Measurements from ENCODE around the gene ZSCAN9.

Gene ZSCAN9

DNA sequence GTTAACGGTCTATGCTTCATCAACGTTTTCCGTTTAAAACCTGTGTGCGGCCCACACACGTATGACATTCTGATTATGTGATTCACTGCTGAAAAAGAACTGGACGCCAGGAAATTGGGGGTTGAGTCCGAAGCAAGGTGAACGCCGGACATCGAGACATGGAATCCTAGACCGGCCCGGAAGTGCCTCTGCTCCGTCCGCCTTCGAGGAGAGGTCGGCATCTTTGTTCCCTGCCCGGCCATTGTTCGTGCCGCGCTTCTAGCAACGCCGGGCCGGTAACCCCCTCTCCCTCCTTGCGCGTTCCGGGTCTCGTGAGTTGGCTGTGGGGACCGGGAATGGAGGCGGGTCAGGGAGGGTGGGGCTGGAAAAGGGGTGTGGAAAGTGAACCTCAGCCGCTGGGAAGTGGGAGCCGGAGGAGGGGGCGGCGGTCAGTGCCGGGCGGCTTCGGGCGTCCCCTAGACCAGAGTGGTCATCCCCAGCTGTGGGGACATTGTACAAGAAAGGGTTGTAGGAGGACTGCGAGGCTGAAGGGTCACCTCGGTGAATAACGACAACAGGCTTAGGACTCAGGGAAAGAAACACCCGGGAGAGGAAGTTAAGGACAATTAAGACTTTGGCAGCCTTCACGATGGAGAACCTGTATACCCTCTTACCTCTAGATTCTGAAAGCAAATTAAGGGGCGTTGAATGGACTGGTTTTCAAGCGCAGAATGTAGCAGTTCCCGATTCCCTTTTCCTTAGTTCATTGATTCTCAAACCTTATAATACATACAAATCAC, at the start of gene ZSCAN9:
ZSCAN9 (plus strand) TSS at position 220 of the 779 bp plus-strand sequence. CDS start 1,810 bp downstream, outside the sequence.
- no peak for DNase-seq (ENCODE audit: low read depth)

DNA sequence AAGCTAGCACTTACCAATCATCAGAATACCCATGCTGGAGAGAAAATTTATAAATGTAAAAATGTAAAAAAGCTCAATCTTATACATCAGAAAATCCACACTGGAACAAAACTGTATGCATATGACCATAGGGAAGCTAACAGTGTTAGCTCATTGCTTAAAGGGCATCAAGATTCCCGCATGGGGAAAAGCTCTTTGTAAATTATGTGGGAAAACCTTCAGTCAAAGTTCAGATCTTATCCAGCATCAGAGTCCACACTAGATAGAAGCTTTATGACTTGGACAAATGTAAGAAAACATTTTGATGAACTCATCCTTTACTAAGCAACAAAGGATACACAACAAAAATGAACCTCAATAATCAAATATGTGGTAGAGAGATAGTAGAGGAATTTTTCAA, 48.7 kb upstream of the ZSCAN9 start:
- no peak for DNase-seq (ENCODE audit: low read depth)

DNA sequence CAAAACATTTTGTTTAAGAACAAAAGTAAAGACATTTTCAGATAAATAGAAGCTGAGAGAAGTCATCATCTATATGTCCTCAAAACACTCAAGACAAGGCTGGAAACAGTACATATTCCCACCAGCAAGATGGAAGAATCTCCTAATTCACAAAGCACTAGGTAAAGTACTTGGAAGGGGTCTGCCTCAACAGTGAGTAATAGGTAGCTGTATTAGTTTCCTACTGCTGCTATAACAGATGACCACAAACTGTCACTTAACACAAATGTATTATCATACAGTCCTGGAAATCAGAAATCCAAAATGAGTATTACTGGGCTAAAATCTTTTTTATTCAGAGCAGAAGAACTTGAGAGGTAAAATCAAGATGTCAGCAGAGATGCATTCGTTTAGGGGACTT, 42.8 kb upstream of the ZSCAN9 start:
- DNase-seq (ENCODE audit: low read depth), result no peak

DNA sequence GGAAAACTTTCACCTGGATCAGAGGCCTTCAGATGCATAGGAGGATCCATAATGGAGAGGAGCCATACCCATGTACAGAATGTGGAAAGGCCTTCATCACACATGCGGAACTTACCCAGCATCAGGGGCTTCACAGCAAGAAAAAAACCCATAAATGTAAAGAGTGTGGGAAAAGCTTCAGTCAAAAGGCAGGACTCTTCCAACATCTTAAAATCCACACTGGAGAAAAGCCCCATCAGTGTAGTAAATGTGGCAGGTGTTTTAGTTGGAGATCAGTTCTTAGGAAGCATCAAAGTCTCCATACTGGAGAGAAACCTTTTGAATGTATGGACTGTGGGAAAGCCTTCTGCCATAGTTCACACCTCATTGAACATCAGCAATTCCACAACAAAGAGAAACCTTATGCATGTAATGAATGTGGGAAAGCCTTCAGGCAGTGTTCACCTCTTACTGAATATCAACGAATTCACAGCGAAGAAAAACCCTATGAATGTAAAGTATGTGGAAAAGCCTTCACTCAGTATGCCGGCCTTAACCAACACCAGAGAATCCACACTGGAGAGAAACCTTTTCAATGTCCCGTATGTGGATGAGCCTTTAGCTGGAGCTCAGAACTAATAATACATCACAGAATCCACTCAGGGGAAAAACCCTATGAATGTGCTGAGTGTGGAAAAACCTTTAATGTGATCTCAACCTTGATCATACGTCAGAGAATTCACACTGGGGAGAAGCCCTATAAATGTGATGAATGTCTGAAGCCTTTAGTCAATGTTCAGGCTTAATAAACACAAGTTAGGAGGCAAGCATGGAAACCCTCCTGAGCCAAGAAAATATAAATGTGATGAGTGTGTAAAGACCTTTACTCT, 36.7 kb upstream of the ZSCAN9 start:
- DNase-seq (ENCODE audit: low read depth), result no peak

DNA sequence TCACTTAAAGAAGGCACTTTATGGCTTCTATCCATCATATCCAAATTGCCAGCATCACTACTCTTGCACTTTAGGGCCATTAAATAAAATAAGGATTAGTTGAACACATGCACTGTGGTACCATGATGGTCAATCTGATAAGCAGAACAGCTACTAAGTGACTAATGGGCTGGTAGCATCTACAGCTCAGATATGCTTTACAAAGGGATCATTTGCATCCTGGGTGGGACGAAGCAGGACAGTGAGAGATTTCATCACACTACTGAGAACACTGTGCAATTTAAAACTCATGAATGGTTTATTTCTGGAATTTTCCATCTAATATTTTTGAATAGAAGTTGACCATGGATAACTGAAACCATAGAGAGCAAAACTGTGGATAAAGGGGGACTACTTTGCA, 25.1 kb upstream of the ZSCAN9 start:
- no peak for DNase-seq (ENCODE audit: low read depth)

DNA sequence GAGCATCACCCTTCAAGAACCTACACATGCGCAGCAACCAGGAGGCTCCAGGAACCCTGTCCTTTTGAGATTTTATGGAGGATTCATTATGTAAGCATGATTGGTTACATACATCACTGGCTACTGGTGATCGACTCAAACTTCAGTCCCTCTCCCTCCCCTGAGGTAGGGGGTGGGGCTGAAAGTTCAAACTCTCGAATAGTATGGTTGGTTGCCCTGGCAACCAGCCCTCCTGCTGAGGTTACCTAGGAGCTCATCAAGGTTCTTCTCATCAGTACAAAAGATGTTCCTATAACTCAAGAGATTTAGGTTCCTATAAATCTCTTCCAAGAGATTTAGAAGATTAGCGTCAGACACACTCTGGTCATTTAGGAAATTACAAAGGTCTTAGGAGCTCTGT, 21.9 kb upstream of the ZSCAN9 start:
- no peak for DNase-seq (ENCODE audit: low read depth)

DNA sequence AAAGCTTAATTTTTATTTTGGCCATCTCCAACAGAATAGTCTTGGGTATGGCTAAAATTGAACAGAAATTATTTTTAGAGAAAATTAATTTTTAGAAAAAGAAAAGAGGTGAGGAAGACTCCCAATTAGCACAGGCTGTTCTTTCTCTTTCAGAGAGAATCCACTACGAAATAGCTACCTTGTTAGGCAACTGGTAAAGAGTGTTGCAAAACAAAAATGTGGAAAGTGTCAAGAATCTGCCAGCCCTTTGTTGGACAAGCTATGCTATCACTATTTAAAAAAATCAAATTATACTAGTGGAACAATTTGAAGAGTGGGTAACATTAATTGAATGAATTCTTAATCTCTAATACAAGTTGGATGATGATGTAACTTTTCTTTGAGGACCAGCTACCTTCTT, 19.2 kb upstream of the ZSCAN9 start:
- DNase-seq (ENCODE audit: low read depth), result no peak

DNA sequence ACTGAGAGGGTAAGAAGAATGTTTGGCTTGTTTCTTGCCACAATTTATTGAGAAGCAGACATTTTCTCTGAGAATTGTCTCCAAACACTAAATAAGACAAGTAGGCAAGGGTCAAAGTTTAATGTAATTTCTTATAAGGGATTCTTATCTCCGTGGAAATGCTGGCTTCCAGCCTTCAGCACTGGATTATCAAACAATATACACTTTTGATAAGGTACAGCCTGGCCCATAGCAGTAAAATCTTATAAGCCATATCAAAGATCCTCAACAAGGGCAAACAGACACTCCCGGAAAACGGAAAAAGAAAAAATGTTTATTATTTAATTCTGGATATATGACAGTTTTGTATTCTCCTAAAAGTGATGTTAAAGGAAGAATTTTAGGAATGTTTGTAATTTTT, 18.5 kb upstream of the ZSCAN9 start:
- no peak for DNase-seq (ENCODE audit: low read depth)

DNA sequence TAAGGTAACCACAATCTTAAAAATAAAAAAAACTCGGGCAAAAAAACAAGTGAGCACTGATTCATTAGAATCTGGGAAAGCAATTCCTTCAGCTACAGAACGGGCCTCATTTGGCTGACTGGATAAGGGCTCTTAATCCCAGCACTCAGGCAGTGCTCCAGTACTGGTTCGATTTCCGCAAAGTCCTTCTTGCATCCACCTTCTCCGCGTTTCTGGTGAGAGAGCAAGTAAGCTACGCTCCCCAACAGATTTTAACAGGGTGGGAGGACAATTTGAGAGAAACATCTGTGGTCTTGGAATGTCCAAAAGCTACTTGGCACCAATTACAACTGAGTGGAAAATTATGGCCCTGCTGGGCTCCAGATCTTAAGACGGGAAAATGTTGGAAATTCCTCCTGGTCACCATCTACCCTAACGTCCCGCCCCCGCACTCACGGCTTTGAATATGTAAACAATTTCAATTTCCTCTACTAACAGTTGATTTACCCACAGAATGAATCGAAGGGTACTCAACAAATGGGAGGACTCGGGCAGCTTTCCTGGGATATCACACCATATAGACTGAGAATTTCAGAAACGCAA, 18.1 kb upstream of the ZSCAN9 start:
- DNase-seq (ENCODE audit: low read depth), result no peak

DNA sequence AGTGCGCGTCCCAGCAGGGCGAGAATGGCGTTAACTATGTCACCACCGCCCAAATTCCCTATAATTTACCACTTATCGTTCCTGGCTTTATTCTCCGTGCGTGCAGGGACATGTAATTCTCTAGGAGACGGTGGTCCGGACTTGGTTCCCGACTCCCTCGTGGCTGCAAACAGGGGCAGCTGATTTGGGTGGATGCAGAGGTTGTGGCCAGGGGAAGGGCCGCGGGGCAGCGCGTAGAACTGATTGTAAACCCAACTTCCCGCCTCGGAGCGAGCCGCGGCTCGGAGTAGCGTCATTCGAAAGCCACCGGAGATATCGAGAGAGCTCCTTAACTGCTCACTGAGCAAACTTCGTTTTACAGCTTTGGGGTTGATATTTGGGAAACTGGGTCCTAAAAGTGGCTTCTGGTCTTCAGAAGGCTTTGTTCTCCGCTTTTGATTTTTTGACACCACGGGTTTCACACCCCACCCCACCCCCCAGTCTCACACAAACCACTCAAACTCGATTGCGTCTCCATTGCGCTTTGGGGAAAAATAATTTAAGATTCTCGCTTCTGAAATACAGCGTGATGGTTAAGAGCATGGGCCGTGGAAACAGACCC, 17.5 kb upstream of the ZSCAN9 start:
- DNase-seq (ENCODE audit: low read depth), result no peak

DNA sequence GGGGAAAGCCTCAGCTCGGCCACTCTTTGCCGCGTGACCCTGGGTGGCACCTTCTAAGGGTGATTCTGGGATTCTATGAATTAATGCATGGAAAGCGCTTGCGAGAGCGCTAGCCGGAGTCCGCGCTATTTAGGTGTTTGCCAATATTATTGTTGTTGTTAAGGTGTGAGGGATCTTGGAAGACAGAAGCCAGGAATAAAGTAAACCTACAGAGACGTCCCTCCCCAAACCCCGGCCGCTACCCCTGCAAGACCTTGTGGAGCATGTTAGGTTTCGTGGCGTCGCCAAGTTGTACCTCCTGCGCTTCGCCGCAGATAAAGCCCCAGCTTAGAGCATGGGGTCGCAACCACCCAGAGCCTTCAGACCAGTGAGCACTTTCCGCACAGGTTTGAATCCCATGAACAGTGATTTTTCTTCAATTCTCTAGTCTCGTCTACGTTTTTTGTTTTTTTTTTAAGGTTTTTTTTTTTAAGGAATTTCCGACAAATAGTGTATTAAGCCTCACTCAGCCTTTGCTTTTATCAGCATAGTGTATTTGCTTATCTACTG, 16.9 kb upstream of the ZSCAN9 start:
- no peak for DNase-seq (ENCODE audit: low read depth)

DNA sequence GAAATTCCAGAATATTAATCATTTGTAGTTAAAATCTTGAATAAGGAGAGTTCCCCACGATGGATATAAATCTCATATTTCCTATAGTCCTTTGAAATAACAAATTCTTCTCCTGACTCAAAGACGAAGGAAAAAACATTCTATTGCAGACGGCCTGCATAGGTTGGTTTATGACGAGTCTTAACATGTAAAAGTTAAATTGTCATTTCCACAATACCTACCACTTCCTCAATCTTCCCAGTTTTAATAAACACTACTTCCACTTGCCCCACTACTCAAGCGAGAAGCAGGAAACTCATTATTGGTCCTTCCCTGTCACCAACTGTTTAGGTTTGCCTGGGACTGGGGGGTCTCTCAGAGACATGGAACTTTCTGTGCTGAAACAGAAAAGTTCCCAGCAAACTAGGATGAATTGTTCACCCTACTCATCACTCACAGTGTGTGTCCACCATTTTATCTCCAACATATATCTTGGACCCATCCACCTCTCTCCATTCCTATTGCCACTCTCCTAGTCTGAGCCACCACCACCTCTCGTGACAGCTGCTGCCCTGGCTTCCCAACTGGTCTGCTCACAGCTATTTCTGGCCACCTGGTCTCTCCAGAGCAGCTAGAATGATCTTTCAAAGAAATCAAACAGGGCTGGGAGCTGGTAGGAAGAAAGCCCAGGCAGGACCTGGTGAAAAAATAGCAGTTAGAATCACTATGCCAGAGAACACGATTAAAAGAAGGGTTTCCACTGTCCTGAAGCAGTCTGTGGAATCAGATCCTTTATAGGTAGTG, 15.1 kb upstream of the ZSCAN9 start:
- no peak for DNase-seq (ENCODE audit: low read depth)

DNA sequence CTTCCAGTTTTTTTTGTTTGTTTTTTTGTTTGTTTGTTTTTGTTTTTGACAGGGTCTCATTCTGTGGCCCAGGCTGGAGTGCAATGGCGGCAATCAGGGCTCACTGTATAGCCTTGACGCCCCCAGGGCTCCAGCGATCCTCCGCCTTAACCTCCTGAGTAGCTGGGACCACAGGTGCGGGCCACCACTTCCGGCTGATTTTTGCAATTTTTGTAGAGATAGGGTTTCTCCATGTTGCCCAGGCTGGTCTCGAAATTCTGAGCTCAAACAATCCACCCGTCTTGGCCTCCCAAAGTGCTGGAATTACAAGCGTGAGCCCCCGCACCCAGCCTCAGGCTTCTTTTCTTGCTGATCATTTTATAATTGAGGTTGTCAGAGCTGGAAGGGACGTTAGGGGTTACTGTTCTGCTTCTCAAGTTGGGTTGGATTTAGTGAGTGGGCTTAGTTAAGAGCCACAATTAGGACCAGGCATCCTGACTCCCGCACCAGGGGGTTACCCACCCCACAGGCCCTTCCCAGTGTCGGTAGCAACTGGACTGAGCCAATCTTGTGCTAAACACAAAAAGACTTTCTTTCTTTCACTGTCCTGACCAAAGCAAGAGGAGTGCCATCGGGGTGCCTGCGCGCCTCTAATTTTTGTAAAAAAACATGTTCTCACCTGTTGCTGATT, 13.1 kb upstream of the ZSCAN9 start:
- DNase-seq (ENCODE audit: low read depth), result no peak

DNA sequence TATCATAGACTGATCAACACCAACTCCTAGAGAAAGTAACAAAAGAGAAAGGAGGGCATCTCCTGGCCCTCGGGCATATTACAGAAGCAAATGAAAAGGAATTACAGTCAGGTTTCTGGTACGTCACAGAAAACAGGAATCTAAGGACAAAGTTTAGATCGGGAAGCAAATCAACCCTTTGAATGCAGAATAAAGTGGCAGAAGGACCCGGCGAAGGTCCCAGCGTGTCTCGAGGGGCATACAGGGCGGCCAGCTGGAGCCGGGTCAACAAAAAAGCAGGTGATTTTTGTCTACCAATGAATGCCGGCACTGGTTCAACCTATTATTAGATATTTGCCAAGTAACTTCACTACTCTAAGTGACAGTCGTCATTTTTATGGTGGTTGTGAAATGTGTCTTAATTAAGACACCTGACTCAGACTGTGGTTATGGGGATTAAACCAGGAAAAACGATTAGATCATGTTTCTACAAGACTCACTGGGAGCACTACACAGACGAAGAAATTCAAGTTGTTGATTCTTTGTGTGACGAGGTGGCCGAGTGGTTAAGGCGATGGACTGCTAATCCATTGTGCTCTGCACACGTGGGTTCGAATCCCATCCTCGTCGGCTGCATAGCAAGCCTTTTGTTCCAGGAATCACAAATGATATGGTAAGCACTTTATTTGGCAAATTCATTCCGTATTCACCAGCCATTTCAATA, 12.4 kb upstream of the ZSCAN9 start:
- peak; percentile 52 for DNase-seq (ENCODE audit: low read depth)

DNA sequence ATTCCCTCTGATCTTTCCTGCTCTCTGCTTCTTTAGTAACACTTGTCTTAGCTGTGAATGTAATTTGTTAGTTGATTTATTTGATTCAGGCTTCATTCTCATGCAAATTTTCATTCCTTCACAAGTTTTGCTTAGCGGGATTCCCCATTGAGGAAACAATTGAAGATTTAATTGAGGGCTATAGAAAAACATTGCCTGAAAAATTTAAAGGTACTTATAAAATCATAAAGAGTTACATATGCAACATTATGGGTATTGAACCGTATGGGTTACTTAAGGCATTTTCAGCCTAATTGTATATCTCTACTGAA, 11.9 kb upstream of the ZSCAN9 start:
- no peak for DNase-seq (ENCODE audit: low read depth)

DNA sequence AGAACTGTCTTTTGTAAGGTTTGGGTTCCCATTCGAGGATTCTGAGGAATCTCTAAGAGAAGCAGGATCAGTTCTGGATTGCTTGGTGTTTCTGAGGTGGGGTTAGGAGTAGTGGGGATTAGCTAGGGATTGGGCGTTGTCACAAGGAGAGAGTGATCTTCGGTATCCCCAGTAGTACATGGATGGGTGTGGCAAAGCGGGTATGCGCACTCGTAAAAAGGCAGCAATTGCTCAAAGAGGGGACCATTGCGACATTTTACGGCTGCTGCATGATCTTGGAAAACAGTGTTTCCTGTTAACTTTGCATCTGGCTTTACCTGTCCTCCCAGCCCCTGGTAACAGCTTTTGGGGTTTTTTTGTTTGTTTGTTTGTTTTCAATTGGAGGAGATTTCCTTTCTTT, 9.7 kb upstream of the ZSCAN9 start:
- DNase-seq (ENCODE audit: low read depth), result no peak

DNA sequence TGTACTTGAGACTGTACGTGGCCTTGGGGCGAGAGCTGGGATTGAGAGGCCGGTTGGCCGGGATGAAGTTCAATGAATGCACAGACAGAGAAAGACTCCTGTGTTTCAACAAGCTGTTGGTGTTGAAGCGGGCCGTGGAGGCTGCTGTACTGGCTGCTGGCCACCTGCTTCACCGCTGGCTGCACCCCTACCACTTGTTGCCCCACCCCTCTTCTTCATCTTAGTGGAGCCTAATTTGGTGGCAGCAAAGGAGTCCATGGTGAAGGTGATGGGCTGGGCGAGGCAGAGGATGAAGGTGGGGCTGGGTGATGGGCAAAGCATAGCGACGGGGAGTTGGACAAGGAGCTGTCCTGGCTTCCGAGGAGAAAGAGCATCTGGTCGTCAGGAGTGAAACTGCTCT, 7.2 kb upstream of the ZSCAN9 start:
- DNase-seq (ENCODE audit: low read depth), result no peak

DNA sequence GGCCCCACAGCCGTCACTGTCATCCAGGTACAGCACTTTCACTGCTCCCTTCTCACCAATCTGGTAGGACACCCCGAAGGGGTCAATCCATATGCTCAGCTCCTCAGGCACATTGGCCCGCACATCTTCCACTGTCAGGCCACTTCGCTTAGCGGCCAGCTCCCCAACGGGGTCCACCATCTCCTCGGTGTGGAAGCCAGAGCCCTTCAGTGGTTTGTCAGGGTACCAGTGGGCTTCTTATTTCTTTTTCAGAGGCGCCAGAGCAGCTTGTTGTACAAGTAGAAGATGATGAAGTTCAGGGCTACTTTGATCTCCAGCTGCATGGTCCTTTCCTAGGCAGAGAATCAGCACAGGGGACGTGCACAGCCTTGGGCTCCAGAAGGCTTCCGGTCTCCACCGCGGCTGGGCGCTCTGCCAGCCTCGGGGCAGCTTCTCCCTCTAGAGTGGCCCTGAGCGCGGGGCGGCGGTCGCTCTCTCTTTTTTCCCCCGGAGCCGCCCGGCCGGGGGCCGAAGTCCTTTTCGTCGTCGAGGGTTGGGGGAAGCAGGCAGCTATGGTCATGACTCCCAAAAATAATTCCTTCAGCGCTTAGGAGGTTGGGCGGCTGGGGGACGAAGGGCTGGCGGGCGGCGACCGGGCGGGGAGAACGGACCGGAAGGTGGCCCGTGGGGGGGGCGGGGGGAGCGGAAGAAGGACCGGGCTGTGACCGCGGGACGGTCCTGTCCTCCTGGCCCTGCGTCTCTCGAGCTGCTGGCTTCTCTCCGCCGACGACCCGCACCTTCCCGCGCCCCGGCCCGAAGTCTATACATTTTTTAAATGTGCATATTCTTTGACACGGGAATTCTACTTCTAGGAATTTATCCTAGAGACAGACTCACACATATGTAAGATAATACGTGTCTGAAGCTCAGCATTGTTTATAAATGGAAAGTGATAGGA, 6.5 kb upstream of the ZSCAN9 start:
- DNase-seq (ENCODE audit: low read depth), result peak; percentile 23

Measured in stimulated activated CD8-positive, alpha-beta memory T cell treated with anti-CD3 and anti-CD28 coated beads, Interleukin-15, amount 100 ng/mL, for 24 hours (primary cell).